GM21825 (cell line): ENCODE results near the gene DERA.
A peak's percentile ranks its signal among the peaks of the same experiment; 100 is the strongest.

Experiments
- ATAC-seq: cut with Tn5 transposase; IDR thresholded peaks from one replicate; pipeline ENCODE4 v1.9.1; 2021; ENCODE audit warnings: mild to moderate bottlenecking, moderate library complexity; ENCODE audit not compliant: unreplicated experiment

DERA gene

DNA sequence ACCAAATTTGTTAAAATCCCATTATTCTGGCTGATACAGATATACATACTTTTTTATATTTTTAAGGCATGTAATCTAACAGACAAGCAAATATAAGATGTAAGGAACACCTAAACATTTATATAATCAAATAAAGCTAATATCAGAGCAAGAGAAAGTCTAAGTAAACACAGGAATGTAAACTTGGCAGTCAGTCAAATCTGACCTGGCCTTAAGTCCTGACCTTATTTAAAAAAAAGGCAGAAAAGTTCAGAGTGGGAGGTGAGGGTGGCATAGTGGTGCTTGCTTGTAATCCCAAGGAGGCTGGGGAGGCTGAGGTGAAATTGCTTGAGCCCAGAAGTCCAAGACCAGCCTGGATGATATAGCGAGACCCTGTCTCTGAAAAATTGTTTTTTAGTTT is 152.6 kb downstream of the DERA start:
- no peak for ATAC-seq

DNA sequence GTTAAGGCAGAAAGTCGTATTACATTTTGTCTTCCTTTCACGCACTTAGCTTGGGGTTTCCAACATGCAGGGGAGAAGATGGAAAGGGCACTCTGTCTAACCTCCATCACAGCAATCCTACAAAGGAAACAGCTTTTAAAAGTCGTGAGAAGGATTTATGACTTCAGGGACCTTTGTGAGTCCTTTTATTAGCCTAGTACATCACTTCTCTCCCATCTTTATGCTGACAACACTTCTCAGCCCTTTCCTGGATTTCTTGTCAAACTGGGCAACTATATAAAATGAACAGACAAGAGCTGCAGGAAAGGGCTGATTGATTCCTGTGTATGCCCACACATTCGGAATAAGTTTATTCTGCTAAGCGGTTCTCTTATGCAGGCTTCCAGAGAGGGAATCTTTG is 159.0 kb downstream of the DERA start:
- no peak for ATAC-seq

DNA sequence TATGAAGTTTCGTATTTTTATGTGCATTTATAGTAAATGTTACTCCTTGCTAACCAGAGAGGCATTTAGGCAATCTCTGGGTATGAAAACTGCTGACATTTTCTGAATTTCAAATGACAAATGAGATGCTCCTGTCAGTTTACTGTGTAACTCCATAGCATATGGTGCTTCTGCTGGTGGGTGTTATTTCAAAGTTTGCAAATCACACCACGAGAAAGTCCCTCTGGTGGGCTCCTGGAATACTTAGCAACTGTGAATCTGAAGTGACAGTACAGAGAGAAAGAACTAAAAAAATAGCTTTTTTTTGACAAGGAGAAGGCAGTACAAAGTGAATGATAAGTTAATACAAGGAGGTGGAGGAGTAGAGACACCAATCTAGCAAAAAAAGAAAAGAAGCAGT is 161.5 kb downstream of the DERA start:
- ATAC-seq = no peak

DNA sequence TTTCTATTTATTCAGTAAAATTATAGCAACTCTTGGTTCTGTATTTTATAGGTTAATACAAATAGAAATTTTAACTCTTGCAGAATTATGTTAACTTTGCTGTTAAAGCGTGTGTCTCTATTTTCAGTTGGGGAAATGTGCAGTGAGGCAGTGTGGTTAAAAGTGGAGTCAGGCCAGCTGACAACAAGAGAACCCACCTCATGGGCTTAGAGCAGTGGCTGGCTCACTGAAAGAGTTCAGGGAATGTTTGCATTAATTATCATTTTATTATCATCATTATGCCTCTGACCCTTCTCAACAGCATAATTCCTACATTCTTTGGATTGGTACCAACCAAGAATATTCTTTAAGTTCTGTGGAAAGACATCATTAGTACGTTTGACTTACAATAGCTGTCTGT is 163.8 kb downstream of the DERA start:
- ATAC-seq = no peak

DNA sequence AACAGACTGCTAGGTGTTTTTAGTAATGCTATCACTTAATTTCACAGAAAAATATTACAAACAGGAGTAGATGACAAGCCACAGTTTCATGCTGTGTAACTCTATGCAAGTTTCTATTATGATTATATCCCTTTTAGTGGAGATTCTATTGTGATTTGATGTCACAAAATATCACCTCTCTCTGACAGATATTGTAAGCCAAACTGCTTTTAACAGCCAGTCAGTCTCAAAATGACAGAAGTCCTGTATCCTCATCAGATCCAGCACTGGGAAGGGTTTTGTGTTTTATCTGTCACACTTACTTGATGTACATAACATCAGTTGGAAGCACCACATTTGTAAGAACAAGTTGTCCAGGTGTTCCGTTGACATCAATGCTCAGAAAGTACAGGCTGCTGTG is 164.8 kb downstream of the DERA start:
- no peak for ATAC-seq

- peak; percentile 81 for ATAC-seq
These were observed 165.4 kb downstream of the DERA start for GRCh38 chr12:16076557-16076956.

- no peak for ATAC-seq
These were observed 165.9 kb downstream of the DERA start for GRCh38 chr12:16076970-16077522.

GRCh38 chr12:16086462-16086861 is 175.3 kb downstream of the DERA start:
- ATAC-seq = no peak

DNA sequence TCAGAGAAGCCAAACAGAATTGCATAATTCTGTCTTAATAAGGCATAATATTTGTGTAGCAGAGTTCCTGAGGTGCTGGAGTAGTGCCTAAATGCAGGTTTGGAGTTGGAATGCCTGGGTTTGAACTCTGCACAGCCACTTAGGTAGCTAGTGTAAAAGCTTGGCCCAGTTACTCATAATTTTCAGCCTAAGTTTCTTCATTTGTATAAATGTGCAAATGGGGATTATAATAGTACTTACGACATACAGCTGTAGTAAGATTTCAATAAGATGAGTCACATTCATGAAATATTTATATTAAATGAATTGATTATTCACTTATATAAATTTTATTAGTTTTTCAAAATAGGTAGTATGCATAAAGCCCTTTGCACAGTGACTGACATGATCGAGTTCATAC is 175.8 kb downstream of the DERA start:
- ATAC-seq = no peak
